Left colon (tissue), 2 donors: ENCODE measurements around the gene SLC2A11. TPM values are rescaled to one million over a fixed set of nuclear protein-coding genes. Genes with fewer than 3 reads are reported as not detected.
A peak's percentile ranks its signal among the peaks of the same experiment; 100 is the strongest.

Source experiments
- ATAC-seq: fragments of 200-7000 bp; cut with Tn5 transposase; one replicate; pipeline ENCODE4 v1.9.1; 2020; ENCODE audit warnings: mild to moderate bottlenecking, moderate library complexity
- DNase-seq, 2 donors: peaks; one replicate each; pipeline ENCODE4 v3.0.0-alpha.2; 2020
- intact Hi-C, 2 donors: fragments of 100-400 bp; cut with DNase I in 1 of 2; cut with micrococcal nuclease in 1 of 2; formaldehyde crosslinking; loops; one replicate each; pipeline versions ENCODE4 v1.11.2 to v1.14.0; 2022; cut with DNase I, micrococcal nuclease
- long read RNA-seq: library from polyadenylated mRNA; unstranded; transcript quantifications from one replicate; pipeline ENCODE4 v2.0.0, GENCODE V29; 2021
- total RNA-seq, 2 donors: library from RNA; stranded (reverse); fragmentation: NEBNext Ultra II Directional; extraction: Animal tissue kit (Norgen Biotek cat#: 25700); gene quantifications; one replicate each; pipeline ENCODE4 v1.2.1, GENCODE V29; 2021
- donor health status: DM: no; HTN: no; CAD: no.
- donor health status: DM: yes; HTN: yes; CAD: no.

SLC2A11 gene
- total RNA-seq: 10 to 100 TPM in 1 of 2 donors, 1 to 10 TPM in 1; 9.8 to 13.7 TPM
- long read RNA-seq, partial matches to known transcripts: 9 of 11 reads
- long read RNA-seq, other reads (novel, unspliced or antisense): 2 of 11 reads

- intact Hi-C loops: no loop called here
- DNase-seq (peak; percentile 97 to 98), ATAC-seq (peak; percentile 93)
These were observed at the start of gene SLC2A11 for GRCh38 chr22:23857606-23858483. Gene SLC2A11, plus strand, starts transcription at chr22:23857875. Its CDS starts 125 bp downstream, at chr22:23858000.

GRCh38 chr22:23812378-23812777 lies 45.3 kb upstream of the SLC2A11 start:
- ATAC-seq (no peak), DNase-seq (no peak)
- intact Hi-C loops: no loop called here

- no peak for DNase-seq
- intact Hi-C loops: no loop called here
These were observed 42.0 kb upstream of the SLC2A11 start for GRCh38 chr22:23815541-23816155.

GRCh38 chr22:23816156-23816976 lies 41.3 kb upstream of the SLC2A11 start:
- no peak for ATAC-seq
- intact Hi-C loops: no loop called here
- no peak for DNase-seq

More at GRCh38 chr22:23815541-23816155, 42.0 kb upstream of the SLC2A11 start:
- ATAC-seq: no peak

GRCh38 chr22:23817146-23817545 lies 40.5 kb upstream of the SLC2A11 start:
- no peak for DNase-seq
- intact Hi-C loops: no loop called here
- no peak for ATAC-seq

GRCh38 chr22:23818541-23818940 lies 39.1 kb upstream of the SLC2A11 start:
- intact Hi-C loops: no loop called here
- no peak for DNase-seq
- no peak for ATAC-seq

- ATAC-seq (peak; percentile 89), DNase-seq (no peak)
- intact Hi-C loops: no loop called here
These were observed 36.9 kb upstream of the SLC2A11 start for GRCh38 chr22:23820748-23821211.

GRCh38 chr22:23822101-23822671 lies 35.5 kb upstream of the SLC2A11 start:
- DNase-seq: no peak
- no peak for ATAC-seq
- intact Hi-C loops: no loop called here

- intact Hi-C loops: no loop called here
- no peak for ATAC-seq
- DNase-seq: no peak
These were observed 34.3 kb upstream of the SLC2A11 start for GRCh38 chr22:23823331-23823791.

- intact Hi-C loops: no loop called here
- no peak for ATAC-seq
- DNase-seq: no peak
These were observed 33.0 kb upstream of the SLC2A11 start for GRCh38 chr22:23824476-23825245.

GRCh38 chr22:23825246-23825905 lies 32.3 kb upstream of the SLC2A11 start:
- ATAC-seq (no peak), DNase-seq (no peak)
- intact Hi-C loops: no loop called here

- DNase-seq (no peak), ATAC-seq (no peak)
- intact Hi-C loops: no loop called here
These were observed 30.9 kb upstream of the SLC2A11 start for GRCh38 chr22:23826510-23827350.

GRCh38 chr22:23827351-23827995 lies 30.2 kb upstream of the SLC2A11 start:
- no peak for DNase-seq
- ATAC-seq: no peak
- intact Hi-C loops: no loop called here

GRCh38 chr22:23828800-23829680 lies 28.6 kb upstream of the SLC2A11 start:
- intact Hi-C loops: no loop called here
- no peak for DNase-seq

GRCh38 chr22:23829845-23830372 lies 27.8 kb upstream of the SLC2A11 start:
- intact Hi-C loops: no loop called here
- DNase-seq (no peak), ATAC-seq (no peak)

More at GRCh38 chr22:23828800-23829680, 28.6 kb upstream of the SLC2A11 start:
- no peak for ATAC-seq
